Testis (tissue), 2 donors: Measurements from ENCODE around the gene INPP5F.

Experiments used
- POLR2A ChIP-seq: fragments of 450-650 bp; IDR thresholded peaks from one replicate; pipeline ENCODE4 v1.6.1; 2017; ENCODE audit warnings: antibody characterized with exemption, mild to moderate bottlenecking, moderate library complexity
- TF ChIP-seq, protein P1 (sequence below), 3 experiments: fragments of 450-650 bp in 2 of 3; fragments of 200-600 bp in 1 of 3; sonication (generic) in 1 of 3; IDR thresholded peaks; one replicate each; pipeline ENCODE4 v1.5.1; 2016 to 2019; ENCODE audit warnings: antibody characterized with exemption in 3 of 3, mild to moderate bottlenecking in 2 of 3, moderate library complexity in 1 of 3

- TF ChIP-seq, protein P1, sequence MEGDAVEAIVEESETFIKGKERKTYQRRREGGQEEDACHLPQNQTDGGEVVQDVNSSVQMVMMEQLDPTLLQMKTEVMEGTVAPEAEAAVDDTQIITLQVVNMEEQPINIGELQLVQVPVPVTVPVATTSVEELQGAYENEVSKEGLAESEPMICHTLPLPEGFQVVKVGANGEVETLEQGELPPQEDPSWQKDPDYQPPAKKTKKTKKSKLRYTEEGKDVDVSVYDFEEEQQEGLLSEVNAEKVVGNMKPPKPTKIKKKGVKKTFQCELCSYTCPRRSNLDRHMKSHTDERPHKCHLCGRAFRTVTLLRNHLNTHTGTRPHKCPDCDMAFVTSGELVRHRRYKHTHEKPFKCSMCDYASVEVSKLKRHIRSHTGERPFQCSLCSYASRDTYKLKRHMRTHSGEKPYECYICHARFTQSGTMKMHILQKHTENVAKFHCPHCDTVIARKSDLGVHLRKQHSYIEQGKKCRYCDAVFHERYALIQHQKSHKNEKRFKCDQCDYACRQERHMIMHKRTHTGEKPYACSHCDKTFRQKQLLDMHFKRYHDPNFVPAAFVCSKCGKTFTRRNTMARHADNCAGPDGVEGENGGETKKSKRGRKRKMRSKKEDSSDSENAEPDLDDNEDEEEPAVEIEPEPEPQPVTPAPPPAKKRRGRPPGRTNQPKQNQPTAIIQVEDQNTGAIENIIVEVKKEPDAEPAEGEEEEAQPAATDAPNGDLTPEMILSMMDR (IDR thresholded peaks at IDR 0.05), result no peak
- no peak for TF ChIP-seq POLR2A
These were observed 25.4 kb upstream of the INPP5F start for GRCh38 chr10:119700321-119700954.
